ENCODE results near the gene ZDHHC9. TPM values are rescaled to one million over a fixed set of nuclear protein-coding genes. Genes with fewer than 3 reads are reported as not detected.

ZDHHC9 gene
- total RNA-seq, 1 experiment from 2014 or later, result 30.5 TPM

DNA sequence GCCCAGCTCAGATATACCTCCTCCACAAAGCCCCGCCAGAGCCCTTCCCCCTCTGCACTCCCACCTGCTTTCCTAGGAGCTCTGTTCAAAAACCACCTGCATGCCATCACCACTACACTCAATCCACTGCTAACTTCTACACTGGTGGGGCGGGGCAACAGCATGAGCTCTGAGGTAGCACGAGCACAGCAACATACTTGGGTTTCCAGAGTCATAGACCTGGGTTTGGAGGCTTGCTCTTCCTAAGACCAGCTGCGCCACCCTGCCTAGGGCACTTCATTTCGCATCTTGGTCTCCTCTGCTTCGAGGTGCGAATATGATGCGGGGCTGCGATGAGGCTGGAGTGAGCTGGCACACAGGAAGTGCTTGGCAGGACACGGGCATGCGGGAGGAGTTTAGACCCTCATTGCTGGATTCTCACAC, 60.4 kb downstream of the ZDHHC9 start:
- no peaks in the 10 kb centered on the region for H3K9me3 ChIP-seq (ENCODE audit: low read length)
- no peaks in the 10 kb centered on the region for H3K4me1 ChIP-seq (ENCODE audit: insufficient read depth, low read length)
- H3K9ac ChIP-seq (ENCODE audit: low read length), result no peak overlapping the region
- DNase-seq (no peak), ATAC-seq (no peak)
- no peaks in the 10 kb centered on the region for H3K36me3 ChIP-seq (ENCODE audit: low read depth, low read length)
- no peaks in the 10 kb centered on the region for H3K79me2 ChIP-seq (ENCODE audit: low read length)
- ChIA-PET POLR2A (ENCODE audit: unreplicated experiment) (no interaction called here), CTCF (no interaction called here)
- no peak overlapping the region for H3K4me2 ChIP-seq (ENCODE audit: low read length)
- no peaks in the 10 kb centered on the region for H3K27me3 ChIP-seq (ENCODE audit: low read length)
- H3K4me3 ChIP-seq (ENCODE audit: low read length), result no peak overlapping the region
- H4K20me1 ChIP-seq (ENCODE audit: low read length), result no peaks in the 10 kb centered on the region
- no peaks in the 10 kb centered on the region for H3K9me2 ChIP-seq (replicated peaks; ENCODE audit: low read length)
- no peak overlapping the region for H3K27ac ChIP-seq (ENCODE audit: low read length)
- H2AFZ ChIP-seq (ENCODE audit: low read length), result no peak overlapping the region
- BruUV-seq (replicated peaks), result no TSS peak
- TF ChIP-seq EZH2phosphoT487 (IDR thresholded peaks at IDR 0.05; ENCODE audit: borderline replicate concordance, low read length) (no peak), CTCF (conservative IDR thresholded peaks at IDR 0.05; ENCODE audit: low read depth, low read length) (no peak), EZH2 (IDR thresholded peaks at IDR 0.05; ENCODE audit: low read length, unreplicated experiment) (no peak)
- intact Hi-C loops (cut with micrococcal nuclease), result no loop called here
- no peaks in the 10 kb centered on the region for H3F3A ChIP-seq (ENCODE audit: low read length, unreplicated experiment)

- Histone ChIP-seq H3K27ac (ENCODE audit: low read length) (no peak overlapping the region), H3K27me3 (ENCODE audit: low read length) (no peaks in the 10 kb centered on the region), H3F3A (ENCODE audit: low read length, unreplicated experiment) (no peaks in the 10 kb centered on the region), H4K20me1 (ENCODE audit: low read length) (no peaks in the 10 kb centered on the region), H3K4me2 (ENCODE audit: low read length) (no peak overlapping the region), H3K79me2 (ENCODE audit: low read length) (no peaks in the 10 kb centered on the region), H3K36me3 (ENCODE audit: low read depth, low read length) (no peaks in the 10 kb centered on the region), H2AFZ (ENCODE audit: low read length) (no peak overlapping the region), H3K4me1 (ENCODE audit: insufficient read depth, low read length) (peaks cover under 1% of the 10 kb centered on the region; the same call in 1 of the 2 replicates), H3K9me2 (replicated peaks; ENCODE audit: low read length) (no peaks in the 10 kb centered on the region), H3K9ac (ENCODE audit: low read length) (no peak overlapping the region), H3K9me3 (ENCODE audit: low read length) (no peaks in the 10 kb centered on the region), H3K4me3 (ENCODE audit: low read length) (no peak overlapping the region)
- no peak for ATAC-seq
- BruUV-seq (replicated peaks), result no TSS peak
- no peak for TF ChIP-seq EZH2 (IDR thresholded peaks at IDR 0.05; ENCODE audit: low read length, unreplicated experiment)
- TF ChIP-seq CTCF (conservative IDR thresholded peaks at IDR 0.05; ENCODE audit: low read depth, low read length), result no peak
- no peak for TF ChIP-seq EZH2phosphoT487 (IDR thresholded peaks at IDR 0.05; ENCODE audit: borderline replicate concordance, low read length)
- DNase-seq, result no peak
- intact Hi-C loops (cut with micrococcal nuclease), result no loop called here
- POLR2A ChIA-PET (ENCODE audit: unreplicated experiment), result no interaction called here
- CTCF ChIA-PET, result no interaction called here
Measured at GRCh38 chrX:129782706-129783105, 61.0 kb downstream of the ZDHHC9 start.

DNA sequence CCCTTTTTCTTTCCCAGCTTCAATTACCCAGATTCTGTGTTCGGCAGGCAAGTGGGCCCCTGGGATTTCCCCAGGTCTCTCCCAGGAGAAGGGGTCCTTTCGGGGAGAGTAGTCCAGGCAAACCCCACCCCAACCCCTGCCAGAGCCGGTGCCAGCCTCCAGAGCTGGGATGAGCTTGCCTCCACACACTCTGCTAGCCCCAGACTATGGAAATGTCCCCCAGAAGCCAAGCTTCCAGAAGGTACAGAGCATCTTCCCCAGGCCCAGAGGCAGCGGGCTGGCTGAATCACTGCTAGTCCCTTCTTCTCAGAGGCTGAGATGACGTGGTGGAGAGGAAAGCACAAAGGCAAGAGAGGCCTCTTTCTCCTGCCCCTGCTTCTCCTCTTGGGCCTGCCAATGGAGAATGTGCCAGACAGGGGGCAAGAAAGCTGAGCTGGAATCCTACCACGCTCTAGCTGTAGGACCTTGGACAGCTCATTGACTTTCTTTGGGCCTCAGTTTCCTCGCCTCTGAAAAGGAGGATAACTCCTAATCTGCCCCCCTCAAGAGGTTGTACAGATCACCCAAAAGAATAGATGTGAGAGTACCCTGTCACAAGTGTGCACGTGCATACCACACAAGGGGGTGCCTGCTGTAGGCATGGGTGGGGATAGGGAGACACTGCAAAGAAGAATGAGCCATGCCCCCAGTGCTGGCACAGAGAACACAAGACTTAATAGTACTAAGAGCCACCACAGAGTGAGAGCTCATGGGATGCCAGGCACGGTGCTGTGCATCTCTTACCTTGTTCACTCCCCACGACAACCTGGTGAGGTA, 61.8 kb downstream of the ZDHHC9 start:
- no peak overlapping the region for H3K9ac ChIP-seq (ENCODE audit: low read length)
- H3F3A ChIP-seq (ENCODE audit: low read length, unreplicated experiment), result no peaks in the 10 kb centered on the region
- ChIA-PET POLR2A (ENCODE audit: unreplicated experiment) (no interaction called here), CTCF (no interaction called here)
- TF ChIP-seq EZH2phosphoT487 (IDR thresholded peaks at IDR 0.05; ENCODE audit: borderline replicate concordance, low read length), result no peak
- no peak for TF ChIP-seq EZH2 (IDR thresholded peaks at IDR 0.05; ENCODE audit: low read length, unreplicated experiment)
- TF ChIP-seq CTCF (conservative IDR thresholded peaks at IDR 0.05; ENCODE audit: low read depth, low read length), result no peak
- no peaks in the 10 kb centered on the region for H3K9me2 ChIP-seq (replicated peaks; ENCODE audit: low read length)
- ATAC-seq (no peak), DNase-seq (no peak)
- intact Hi-C loops (cut with micrococcal nuclease), result no loop called here
- BruUV-seq (replicated peaks), result no TSS peak
- H3K4me3 ChIP-seq (ENCODE audit: low read length), result no peak overlapping the region
- no peaks in the 10 kb centered on the region for H4K20me1 ChIP-seq (ENCODE audit: low read length)
- H3K4me1 ChIP-seq (ENCODE audit: insufficient read depth, low read length), result peaks cover 9% of the 10 kb centered on the region
- no peak overlapping the region for H3K4me2 ChIP-seq (ENCODE audit: low read length)
- H3K79me2 ChIP-seq (ENCODE audit: low read length), result no peaks in the 10 kb centered on the region
- no peak overlapping the region for H2AFZ ChIP-seq (ENCODE audit: low read length)
- H3K36me3 ChIP-seq (ENCODE audit: low read depth, low read length), result no peaks in the 10 kb centered on the region
- no peaks in the 10 kb centered on the region for H3K9me3 ChIP-seq (ENCODE audit: low read length)
- H3K27me3 ChIP-seq (ENCODE audit: low read length), result no peaks in the 10 kb centered on the region
- no peak overlapping the region for H3K27ac ChIP-seq (ENCODE audit: low read length)

Measured in PC-3 (cell line).